IMR-90 (cell line): ENCODE data around the gene TRIO.

Experiments used
- CTCF ChIP-seq: conservative IDR thresholded peaks from 2 replicates; pipeline ENCODE4 v1.5.1; 2012; ENCODE audit warnings: mild to moderate bottlenecking, low read depth, low read length, improper control_type of control experiment
- MAFK ChIP-seq: IDR thresholded peaks from 2 replicates; pipeline ENCODE4 v1.6.1; 2012; ENCODE audit warnings: low read depth, low read length, improper control_type of control experiment
- MXI1 ChIP-seq: IDR thresholded peaks from 2 replicates; pipeline ENCODE4 v1.6.1; 2012; ENCODE audit warnings: low read depth, mild to moderate bottlenecking, low read length, moderate library complexity, borderline replicate concordance
- POLR2A ChIP-seq: IDR thresholded peaks from 2 replicates; pipeline ENCODE4 v1.6.1; 2012; ENCODE audit warnings: mild to moderate bottlenecking, low read depth, low read length
- RCOR1 ChIP-seq: IDR thresholded peaks from 2 replicates; pipeline ENCODE4 v1.6.1; 2012; ENCODE audit warnings: mild to moderate bottlenecking, low read length, improper control_type of control experiment; ENCODE audit not compliant: insufficient replicate concordance
- TF ChIP-seq, protein P1 (sequence below): fragments of 150-350 bp; IDR thresholded peaks from 2 replicates; pipeline ENCODE4 v1.6.1; 2017; ENCODE audit warnings: mild to moderate bottlenecking, antibody characterized with exemption, low read length, low read depth

DNA sequence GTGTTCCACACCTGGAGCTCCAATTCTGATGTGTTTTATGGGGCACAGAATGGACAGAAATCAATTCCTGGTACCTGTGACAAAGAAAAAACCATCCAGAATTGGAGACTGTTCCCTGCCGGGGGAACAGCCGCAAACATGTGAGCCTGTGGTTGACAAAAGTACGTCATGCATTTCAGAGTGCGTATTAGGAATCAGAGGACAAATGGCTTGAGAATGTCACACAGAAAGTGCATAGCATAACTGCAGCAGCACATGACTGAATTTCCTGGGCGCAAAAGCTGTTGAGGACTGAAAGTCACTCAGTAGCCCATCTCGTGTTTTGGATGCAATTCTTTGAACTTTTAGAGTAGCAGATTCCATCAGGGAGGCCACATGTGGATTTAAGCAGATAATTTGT, 85.1 kb downstream of the TRIO start:
- no peak for TF ChIP-seq POLR2A
- TF ChIP-seq CTCF, result no peak
- TF ChIP-seq, protein P1, sequence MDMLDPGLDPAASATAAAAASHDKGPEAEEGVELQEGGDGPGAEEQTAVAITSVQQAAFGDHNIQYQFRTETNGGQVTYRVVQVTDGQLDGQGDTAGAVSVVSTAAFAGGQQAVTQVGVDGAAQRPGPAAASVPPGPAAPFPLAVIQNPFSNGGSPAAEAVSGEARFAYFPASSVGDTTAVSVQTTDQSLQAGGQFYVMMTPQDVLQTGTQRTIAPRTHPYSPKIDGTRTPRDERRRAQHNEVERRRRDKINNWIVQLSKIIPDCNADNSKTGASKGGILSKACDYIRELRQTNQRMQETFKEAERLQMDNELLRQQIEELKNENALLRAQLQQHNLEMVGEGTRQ, result no peak
- no peak for TF ChIP-seq MAFK
- no peak for TF ChIP-seq RCOR1
- no peak for TF ChIP-seq MXI1
